ENCODE measurements around the gene HHAT.
"Not testable (repeated sequence)": the region's sequence is repeated elsewhere in the genome, so short reads cannot be mapped to it uniquely, and the experiment has no call there.

The HHAT gene

GRCh38 chr1:210645582-210646257 is 317.0 kb downstream of the HHAT start:
- no peak for DNase-seq (ENCODE audit: low read depth in 3 of 3)

GRCh38 chr1:210646258-210646616 is 317.5 kb downstream of the HHAT start:
- DNase-seq (ENCODE audit: low read depth in 3 of 3), result no peak

GRCh38 chr1:210647406-210648333 is 319.0 kb downstream of the HHAT start:
- no peak for DNase-seq (ENCODE audit: low read depth in 3 of 3)

- no peak for DNase-seq (ENCODE audit: low read depth in 3 of 3)
These were observed 320.0 kb downstream of the HHAT start for GRCh38 chr1:210648588-210649269.

- no peak for DNase-seq (ENCODE audit: low read depth in 3 of 3)
These were observed 321.7 kb downstream of the HHAT start for GRCh38 chr1:210650403-210650802.

DNA sequence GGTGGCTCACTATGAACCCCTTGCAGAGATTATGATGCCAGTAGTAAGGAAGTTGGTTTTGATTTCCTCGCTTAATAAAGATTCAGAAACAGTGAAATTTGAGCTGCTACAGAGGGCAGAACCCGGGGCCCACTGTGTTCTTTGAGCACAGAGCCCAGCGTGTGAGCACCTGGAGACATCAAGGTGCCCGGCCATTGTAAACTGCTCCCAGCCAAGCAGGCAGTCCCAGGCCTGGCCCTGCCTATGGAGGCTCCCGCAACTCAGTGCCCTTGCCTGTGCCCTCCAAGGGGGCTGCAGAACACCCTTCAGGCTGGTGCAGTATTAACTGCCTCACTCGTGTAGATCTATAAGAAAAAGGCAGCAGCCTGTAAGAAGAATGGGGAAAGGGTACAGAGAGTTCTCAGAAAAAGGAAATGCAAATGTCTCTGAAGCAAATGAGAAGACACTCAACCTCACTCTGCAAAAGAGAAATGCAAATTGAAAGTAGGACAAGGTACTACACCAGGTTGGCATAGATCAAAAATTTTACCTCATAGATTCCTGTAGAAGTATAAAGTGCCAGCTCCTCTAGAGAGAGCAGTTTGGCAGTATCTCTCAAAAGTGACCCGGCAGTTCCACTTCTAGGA is 323.7 kb downstream of the HHAT start:
- no peak for DNase-seq (ENCODE audit: low read depth in 3 of 3)

- no peak for DNase-seq (ENCODE audit: low read depth in 3 of 3)
These were observed 325.1 kb downstream of the HHAT start for GRCh38 chr1:210653771-210654170.

GRCh38 chr1:210654176-210654981 is 325.7 kb downstream of the HHAT start:
- DNase-seq (ENCODE audit: low read depth in 3 of 3), result no peak

GRCh38 chr1:210655511-210655910 is 326.8 kb downstream of the HHAT start:
- no peak for DNase-seq (ENCODE audit: low read depth in 3 of 3)

DNA sequence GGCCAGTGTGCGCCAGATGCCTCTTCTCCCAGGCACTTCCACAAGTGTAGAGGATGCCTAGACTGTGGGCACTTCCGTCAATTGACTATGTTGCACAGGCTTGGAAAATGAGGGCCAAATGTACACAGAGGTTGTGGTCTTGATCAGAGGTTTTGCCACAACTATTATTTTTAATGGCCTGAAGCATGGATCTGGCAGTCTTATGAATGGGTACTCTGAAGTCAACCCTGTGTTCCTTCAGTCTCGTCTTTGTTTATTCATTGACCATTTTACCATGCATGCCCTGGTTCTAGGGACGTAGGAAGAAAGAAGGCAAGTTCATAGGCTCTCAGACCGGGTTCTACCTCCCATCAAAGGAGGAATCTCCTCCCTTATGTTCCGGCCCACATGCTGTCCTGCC is 329.1 kb downstream of the HHAT start:
- no peak for DNase-seq (ENCODE audit: low read depth in 3 of 3)

- not testable (repeated sequence) for DNase-seq (ENCODE audit: low read depth in 3 of 3)
These were observed 332.8 kb downstream of the HHAT start for GRCh38 chr1:210661520-210661919.

DNA sequence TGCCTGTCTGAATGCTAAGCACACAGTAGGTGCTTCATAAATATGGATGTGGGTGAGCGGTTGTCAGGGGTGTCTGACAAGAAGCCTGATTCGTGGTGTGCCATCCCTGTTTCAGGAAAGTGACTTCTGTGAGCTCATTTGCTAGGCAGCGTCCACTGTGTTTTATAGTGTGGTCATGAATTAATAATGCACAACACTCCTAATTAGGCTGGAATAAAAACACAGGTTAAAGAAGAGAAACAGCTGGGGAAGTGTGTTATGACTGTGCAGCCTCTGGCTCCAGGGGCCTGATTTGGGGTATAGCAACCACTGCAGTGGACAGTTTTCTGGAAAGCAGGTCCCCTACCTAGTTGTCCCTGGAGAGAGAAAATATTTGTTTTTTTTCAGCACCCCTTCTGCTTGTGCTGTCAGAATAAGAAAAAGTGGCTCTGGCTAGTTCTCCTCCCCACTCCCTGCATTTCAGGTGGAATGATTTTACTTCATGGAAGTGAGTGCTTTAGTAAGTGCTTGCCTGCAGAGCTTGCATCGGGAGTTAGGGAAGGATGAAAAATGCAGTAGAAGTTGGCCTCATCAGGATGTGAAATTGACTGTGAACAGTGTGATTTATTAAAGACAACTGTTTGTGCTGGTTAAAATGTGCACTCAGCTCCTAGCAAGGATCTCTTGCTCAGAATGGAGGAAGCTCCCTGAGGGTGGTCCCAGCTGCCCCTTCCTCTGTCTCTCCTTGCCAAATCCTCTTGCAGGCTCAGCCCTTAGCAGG is 333.8 kb downstream of the HHAT start:
- DNase-seq (ENCODE audit: low read depth in 3 of 3), result no peak

DNA sequence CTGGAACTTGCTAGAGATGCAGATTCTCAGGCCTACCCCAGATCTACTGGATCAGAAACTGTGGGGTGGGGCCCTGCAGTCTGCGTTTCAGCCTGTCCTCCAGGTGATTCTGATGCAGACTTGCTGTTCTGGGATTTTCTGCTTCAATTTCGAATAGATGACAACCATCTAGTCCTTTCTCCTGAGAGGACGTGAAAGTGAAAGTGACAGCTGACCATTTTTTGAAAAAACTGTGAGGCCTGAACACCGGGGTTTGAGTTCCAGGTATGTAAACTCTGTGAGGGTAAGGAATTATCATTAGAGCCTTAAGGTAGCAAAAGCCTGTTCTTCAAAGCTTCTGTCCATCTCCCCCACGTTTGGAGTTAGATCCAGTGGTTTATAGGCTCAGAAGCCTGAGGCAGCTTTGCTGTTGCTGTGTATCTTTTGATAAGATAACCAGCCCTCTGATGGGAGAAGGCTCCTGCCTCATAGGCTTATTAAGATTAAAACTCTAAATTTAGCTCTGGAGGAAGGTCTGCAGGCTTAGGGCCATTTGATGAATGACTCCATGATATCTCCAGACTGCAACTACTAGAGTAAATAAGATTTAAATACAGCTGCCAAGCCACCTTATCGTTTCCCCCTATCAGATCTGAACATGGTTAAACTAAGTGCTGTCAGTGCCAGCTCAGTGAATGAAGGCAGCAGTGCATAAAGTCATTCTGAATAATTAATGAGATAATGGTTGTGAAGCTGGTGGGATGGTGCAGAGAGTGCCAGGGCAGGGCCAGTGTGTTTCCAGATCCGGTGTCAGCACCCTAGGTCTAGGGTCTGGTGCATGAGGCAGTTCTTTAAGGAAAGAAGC is 335.2 kb downstream of the HHAT start:
- DNase-seq (ENCODE audit: low read depth in 3 of 3), result no peak

DNA sequence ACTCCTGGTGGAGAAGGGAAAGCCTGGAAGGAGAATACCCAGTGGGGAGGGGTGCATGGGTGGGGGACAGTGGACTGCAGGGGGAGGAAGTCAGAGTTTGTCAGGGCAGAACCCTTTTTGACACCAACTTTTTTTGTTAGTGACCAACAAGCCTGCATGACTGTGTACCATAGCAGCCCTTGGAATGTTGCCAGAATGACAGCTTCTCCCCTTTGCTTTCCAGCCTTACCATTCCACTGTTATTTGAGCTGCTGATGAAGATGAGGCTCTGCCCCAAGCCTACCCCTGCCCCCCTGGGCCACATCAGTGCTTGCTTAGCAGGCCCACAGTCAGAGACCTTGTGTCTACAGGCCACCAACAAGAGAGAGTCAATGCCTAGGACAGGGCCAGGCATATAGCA is 341.2 kb downstream of the HHAT start:
- DNase-seq (ENCODE audit: low read depth in 3 of 3), result no peak

GRCh38 chr1:210674151-210674550 is 345.4 kb downstream of the HHAT start:
- DNase-seq (ENCODE audit: low read depth in 3 of 3), result no peak

DNA sequence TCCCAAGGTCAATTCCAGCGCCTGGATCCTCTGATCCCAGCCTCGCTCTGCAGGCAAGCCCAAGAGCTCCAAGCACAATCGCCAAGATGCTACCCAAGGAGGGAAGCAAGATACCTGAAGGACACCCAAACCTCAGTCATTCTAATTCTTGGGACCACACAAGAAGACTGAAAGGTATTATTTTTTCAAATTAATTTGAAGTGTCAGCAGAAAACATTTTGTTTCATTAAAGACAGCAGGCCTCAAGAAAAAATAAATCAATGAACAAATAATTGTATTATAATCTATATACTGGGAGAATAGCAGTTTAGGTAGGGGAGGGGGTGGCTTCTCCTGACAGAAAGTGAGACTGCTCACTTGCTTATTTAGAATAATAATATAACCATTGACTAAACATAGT is 347.8 kb downstream of the HHAT start:
- no peak for DNase-seq (ENCODE audit: low read depth in 3 of 3)

DNA sequence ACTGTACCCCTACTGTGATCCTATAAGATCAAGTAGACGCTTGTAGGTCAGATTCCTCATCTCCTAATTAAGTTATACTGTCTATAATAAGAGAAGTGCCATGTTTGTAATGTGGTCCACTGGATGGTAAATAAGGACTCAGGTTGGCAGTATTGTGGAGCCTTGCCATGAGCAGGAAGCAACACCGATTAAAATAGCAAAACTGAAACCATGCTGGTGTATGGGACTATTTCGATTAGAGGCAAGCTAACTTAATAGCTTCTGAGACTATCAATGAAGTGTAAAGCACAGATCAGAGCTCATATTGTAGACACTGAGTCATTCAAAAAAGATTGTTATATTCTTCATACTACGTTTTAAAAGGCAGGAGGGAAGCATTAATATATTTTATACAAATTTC is 348.8 kb downstream of the HHAT start:
- no peak for DNase-seq (ENCODE audit: low read depth in 3 of 3)

- DNase-seq (ENCODE audit: low read depth in 3 of 3), result no peak
These were observed 349.6 kb downstream of the HHAT start for GRCh38 chr1:210678306-210678705.

- no peak for DNase-seq (ENCODE audit: low read depth in 3 of 3)
These were observed 352.5 kb downstream of the HHAT start for GRCh38 chr1:210681158-210681557.
